CD14-positive monocyte (primary cell): ENCODE measurements around the gene TTC23L. TPM values are rescaled to one million over a fixed set of nuclear protein-coding genes. Genes with fewer than 3 reads are reported as not detected.

Source experiments
- DNase-seq, 3 donors: peaks; one replicate each; pipeline ENCODE4 v3.0.0-alpha.2; 2011 to 2022
- H2AFZ ChIP-seq: 2 replicates; pipeline ENCODE4 v1.6.0; 2012; ENCODE audit warnings: mild to moderate bottlenecking, low read depth, low read length, inconsistent platforms; ENCODE audit not compliant: insufficient read depth, poor library complexity, severe bottlenecking
- H3K27ac ChIP-seq, 2 donors: 1 replicate in 1 of 2; 2 replicates in 1 of 2; pipeline ENCODE4 v1.5.1; 2012 to 2013; ENCODE audit warnings: low read length in 2 of 2, control low read depth in 1 of 2, inconsistent platforms in 1 of 2, low read depth in 1 of 2, mild to moderate bottlenecking in 1 of 2
- H3K27me3 ChIP-seq, 2 donors: one replicate each; pipeline versions ENCODE4 v1.6.0 to v1.6.1; 2011 to 2013; ENCODE audit warnings: low read length in 2 of 2; ENCODE audit not compliant: control insufficient read depth in 2 of 2, insufficient read depth in 2 of 2
- H3K36me3 ChIP-seq, 2 donors: replicated peaks in 1 of 2; 1 replicate in 1 of 2; 2 replicates in 1 of 2; pipeline versions ENCODE4 v1.5.1 to v1.6.1; 2012 to 2013; ENCODE audit warnings: low read length in 2 of 2, control low read depth in 1 of 2, inconsistent platforms in 1 of 2, mild to moderate bottlenecking in 1 of 2; ENCODE audit not compliant: insufficient read depth in 2 of 2, control insufficient read depth in 1 of 2
- H3K4me1 ChIP-seq, 2 donors: 1 replicate in 1 of 2; 2 replicates in 1 of 2; pipeline versions ENCODE4 v1.5.1 to v1.6.1; 2012 to 2013; ENCODE audit warnings: low read length in 2 of 2, control low read depth in 1 of 2, inconsistent platforms in 1 of 2, mild to moderate bottlenecking in 1 of 2, moderate library complexity in 1 of 2; ENCODE audit not compliant: insufficient read depth in 2 of 2, control insufficient read depth in 1 of 2
- H3K4me2 ChIP-seq: replicated peaks from 2 replicates; pipeline ENCODE3; 2012; ENCODE audit warnings: low read length, moderate library complexity, mild to moderate bottlenecking; ENCODE audit not compliant: poor library complexity, severe bottlenecking; ENCODE audit errors: extremely low read depth
- H3K4me3 ChIP-seq, 3 experiments: fragments of 200-600 bp in 1 of 3; sonication (generic) in 1 of 3; replicated peaks in 1 of 3; 1 replicate in 2 of 3; 2 replicates in 1 of 3; pipeline ENCODE4 v1.5.1; 2011 to 2013; ENCODE audit warnings: low read length in 3 of 3, mild to moderate bottlenecking in 3 of 3, control low read depth in 2 of 3, low read depth in 2 of 3, inconsistent platforms in 1 of 3, moderate library complexity in 1 of 3
- H3K79me2 ChIP-seq: 2 replicates; pipeline ENCODE4 v1.6.0; 2012; ENCODE audit warnings: mild to moderate bottlenecking, control low read depth, inconsistent platforms, low read length, moderate library complexity; ENCODE audit not compliant: insufficient read depth
- H3K9ac ChIP-seq: 2 replicates; pipeline ENCODE4 v1.6.0; 2017; ENCODE audit warnings: low read length, mild to moderate bottlenecking; ENCODE audit not compliant: insufficient read depth, poor library complexity, severe bottlenecking
- H3K9me3 ChIP-seq, 2 donors: replicated peaks in 1 of 2; 1 replicate in 1 of 2; 2 replicates in 1 of 2; pipeline versions ENCODE4 v1.5.1 to v1.6.1; 2012 to 2013; ENCODE audit warnings: low read length in 2 of 2, control low read depth in 1 of 2; ENCODE audit not compliant: control insufficient read depth in 1 of 2, insufficient read depth in 1 of 2
- H4K20me1 ChIP-seq: 2 replicates; pipeline ENCODE4 v1.6.0; 2012; ENCODE audit warnings: mild to moderate bottlenecking, low read length, control low read depth, moderate library complexity; ENCODE audit not compliant: insufficient read depth
- H3K27ac Mint-ChIP-seq, 7 donors: one replicate each; pipeline ENCODE4 v1.8.0; 2020; ENCODE audit warnings: mild to moderate bottlenecking in 7 of 7, mixed read lengths in 7 of 7, moderate library complexity in 6 of 7, inconsistent platforms in 2 of 7
- H3K27me3 Mint-ChIP-seq, 3 donors: one replicate each; pipeline ENCODE4 v1.8.0; 2021 to 2022; ENCODE audit warnings: low read depth in 3 of 3, mild to moderate bottlenecking in 3 of 3, mixed read lengths in 3 of 3, moderate library complexity in 3 of 3, inconsistent platforms in 1 of 3
- H3K36me3 Mint-ChIP-seq, 2 donors: one replicate each; pipeline ENCODE4 v1.8.0; 2020; ENCODE audit warnings: mixed read lengths in 2 of 2, inconsistent platforms in 1 of 2, mild to moderate bottlenecking in 1 of 2
- H3K4me1 Mint-ChIP-seq: one replicate; pipeline ENCODE4 v1.8.0; 2020; ENCODE audit warnings: mild to moderate bottlenecking, mixed read lengths
- H3K4me3 Mint-ChIP-seq, 2 donors: one replicate each; pipeline ENCODE4 v1.8.0; 2020; ENCODE audit warnings: mild to moderate bottlenecking in 2 of 2, mixed read lengths in 2 of 2, moderate library complexity in 1 of 2
- H3K9me3 Mint-ChIP-seq, 7 donors: one replicate each; pipeline ENCODE4 v1.8.0; 2020 to 2022; ENCODE audit warnings: mixed read lengths in 7 of 7, mild to moderate bottlenecking in 6 of 7, moderate library complexity in 6 of 7, inconsistent platforms in 2 of 7
- WGBS: methylation state at CpG from one replicate; pipeline ENCODE4 v1.1.5; 2013; ENCODE audit warnings: missing lambda C conversion rate; ENCODE audit not compliant: insufficient coverage; 5-methylcytosine and 5-hydroxymethylcytosine counted together
- intact Hi-C, 2 donors: fragments of 100-400 bp; cut with micrococcal nuclease; formaldehyde crosslinking; loops; one replicate each; pipeline versions ENCODE4 v1.15.0 to v1.15.1; 2023
- polyA plus RNA-seq, 3 donors: library from polyadenylated mRNA; depleted of rRNA in 1 of 3; unstranded in 2 of 3; stranded (reverse) in 1 of 3; fragments of 300-500 nt in 2 of 3; fragments of >200 nt in 1 of 3; fragmentation: Illumina TruSeq in 2 of 3; gene quantifications; 1 replicate in 2 of 3; 2 replicates in 1 of 3; pipeline ENCODE4 v1.2.3, GENCODE V29; 2012 to 2021
- TF ChIP-seq, protein P1 (sequence below): fragments of 200-600 bp; IDR thresholded peaks from one replicate; pipeline ENCODE4 v1.8.0; 2022; ENCODE audit warnings: antibody characterized with exemption, mild to moderate bottlenecking

Gene TTC23L
- polyA plus RNA-seq, 3 donors = not detected

- H3K36me3 ChIP-seq = no peaks in the 10 kb centered on the region
- WGBS = 42% methylated on average over 2 of the region's 5 CpGs
- Mint-ChIP-seq H3K4me1 (peaks cover 1% of the 10 kb centered on the region), H3K27me3 (peaks cover 1 to 3% (median 2%) of the 10 kb centered on the region in 3 donors), H3K36me3 (no peaks in the 10 kb centered on the region), H3K27ac (no peak overlapping the region), H3K9me3 (peaks cover 0 to 1% (median 0%) of the 10 kb centered on the region in 7 donors), H3K4me3 (no peak overlapping the region)
- no peak overlapping the region for H3K4me2 ChIP-seq
- TF ChIP-seq, protein P1, sequence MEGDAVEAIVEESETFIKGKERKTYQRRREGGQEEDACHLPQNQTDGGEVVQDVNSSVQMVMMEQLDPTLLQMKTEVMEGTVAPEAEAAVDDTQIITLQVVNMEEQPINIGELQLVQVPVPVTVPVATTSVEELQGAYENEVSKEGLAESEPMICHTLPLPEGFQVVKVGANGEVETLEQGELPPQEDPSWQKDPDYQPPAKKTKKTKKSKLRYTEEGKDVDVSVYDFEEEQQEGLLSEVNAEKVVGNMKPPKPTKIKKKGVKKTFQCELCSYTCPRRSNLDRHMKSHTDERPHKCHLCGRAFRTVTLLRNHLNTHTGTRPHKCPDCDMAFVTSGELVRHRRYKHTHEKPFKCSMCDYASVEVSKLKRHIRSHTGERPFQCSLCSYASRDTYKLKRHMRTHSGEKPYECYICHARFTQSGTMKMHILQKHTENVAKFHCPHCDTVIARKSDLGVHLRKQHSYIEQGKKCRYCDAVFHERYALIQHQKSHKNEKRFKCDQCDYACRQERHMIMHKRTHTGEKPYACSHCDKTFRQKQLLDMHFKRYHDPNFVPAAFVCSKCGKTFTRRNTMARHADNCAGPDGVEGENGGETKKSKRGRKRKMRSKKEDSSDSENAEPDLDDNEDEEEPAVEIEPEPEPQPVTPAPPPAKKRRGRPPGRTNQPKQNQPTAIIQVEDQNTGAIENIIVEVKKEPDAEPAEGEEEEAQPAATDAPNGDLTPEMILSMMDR = no peak
- H3K79me2 ChIP-seq = no peaks in the 10 kb centered on the region
- no peaks in the 10 kb centered on the region for H4K20me1 ChIP-seq
- no peak overlapping the region for H3K27ac ChIP-seq
- no peak overlapping the region for H2AFZ ChIP-seq
- no peak overlapping the region for H3K9ac ChIP-seq
- H3K9me3 ChIP-seq = no peaks in the 10 kb centered on the region
- intact Hi-C loops = no loop called here
- no peak overlapping the region for H3K4me3 ChIP-seq
- no peaks in the 10 kb centered on the region for H3K4me1 ChIP-seq
- no peak for DNase-seq
- H3K27me3 ChIP-seq = no peaks in the 10 kb centered on the region
These were observed 34.1 kb upstream of the TTC23L start for GRCh38 chr5:34804913-34805312.

- Histone ChIP-seq H3K9me3 (no peaks in the 10 kb centered on the region), H3K27me3 (no peaks in the 10 kb centered on the region), H2AFZ (no peak overlapping the region), H3K9ac (no peak overlapping the region), H3K79me2 (no peaks in the 10 kb centered on the region), H3K4me2 (no peak overlapping the region), H3K36me3 (no peaks in the 10 kb centered on the region), H3K4me1 (no peaks in the 10 kb centered on the region), H3K4me3 (no peak overlapping the region), H3K27ac (no peak overlapping the region), H4K20me1 (no peaks in the 10 kb centered on the region)
- no peaks in the 10 kb centered on the region for H3K36me3 Mint-ChIP-seq
- no peak overlapping the region for H3K4me3 Mint-ChIP-seq
- intact Hi-C loops = no loop called here
- H3K27ac Mint-ChIP-seq = peak overlapping the region in 1 of 7 donors; percentile 37
- H3K27me3 Mint-ChIP-seq = peaks cover 1 to 3% (median 2%) of the 10 kb centered on the region in 3 donors
- peaks cover 0 to 1% (median 0%) of the 10 kb centered on the region in 7 donors for H3K9me3 Mint-ChIP-seq
- no peak for DNase-seq
- peaks cover 1% of the 10 kb centered on the region for H3K4me1 Mint-ChIP-seq
- WGBS = 96% methylated on average over 6 of the region's 6 CpGs
- TF ChIP-seq, protein P1 = no peak
These were observed 32.4 kb upstream of the TTC23L start for GRCh38 chr5:34806532-34806931.
